ENCODE measurements around the gene KPTN. TPM values are rescaled to one million over a fixed set of nuclear protein-coding genes. Genes with fewer than 3 reads are reported as not detected.

Gene KPTN
- total and polyA plus RNA-seq, 2 of the 13 experiments (the other 11 are each of a cell fraction or from before 2014, with no cell fraction given) = 9.1 to 13.3 TPM

DNA sequence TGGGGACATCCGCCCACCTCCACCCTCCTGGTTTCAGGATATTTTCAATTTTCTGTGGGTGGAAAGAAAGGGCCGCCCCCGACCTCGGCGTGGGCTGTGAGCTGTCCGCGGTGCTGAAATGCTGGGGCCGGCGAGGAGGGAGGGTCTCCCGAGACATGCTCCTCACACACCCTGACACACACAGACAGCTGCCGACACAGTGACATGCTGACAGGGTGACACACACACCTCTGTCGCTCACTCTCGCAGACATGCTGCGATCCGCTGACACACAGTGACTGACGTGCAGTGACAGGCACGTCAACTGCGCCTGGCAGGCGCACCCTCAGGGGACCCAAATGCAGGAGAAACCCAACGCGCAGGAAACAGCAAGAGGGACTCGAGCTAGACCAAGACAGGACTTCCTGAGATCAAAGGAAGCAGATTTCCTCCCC lies 39.6 kb downstream of the KPTN start (continued):
- TF ChIP-seq, protein P1, sequence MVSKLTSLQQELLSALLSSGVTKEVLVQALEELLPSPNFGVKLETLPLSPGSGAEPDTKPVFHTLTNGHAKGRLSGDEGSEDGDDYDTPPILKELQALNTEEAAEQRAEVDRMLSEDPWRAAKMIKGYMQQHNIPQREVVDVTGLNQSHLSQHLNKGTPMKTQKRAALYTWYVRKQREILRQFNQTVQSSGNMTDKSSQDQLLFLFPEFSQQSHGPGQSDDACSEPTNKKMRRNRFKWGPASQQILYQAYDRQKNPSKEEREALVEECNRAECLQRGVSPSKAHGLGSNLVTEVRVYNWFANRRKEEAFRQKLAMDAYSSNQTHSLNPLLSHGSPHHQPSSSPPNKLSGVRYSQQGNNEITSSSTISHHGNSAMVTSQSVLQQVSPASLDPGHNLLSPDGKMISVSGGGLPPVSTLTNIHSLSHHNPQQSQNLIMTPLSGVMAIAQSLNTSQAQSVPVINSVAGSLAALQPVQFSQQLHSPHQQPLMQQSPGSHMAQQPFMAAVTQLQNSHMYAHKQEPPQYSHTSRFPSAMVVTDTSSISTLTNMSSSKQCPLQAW (CRISPR knock-in tag; IDR thresholded peaks at IDR 0.05) = no peak
- TF ChIP-seq STAG1 (CRISPR knock-in tag; IDR thresholded peaks at IDR 0.05) = no peak
- TF ChIP-seq AHR (CRISPR knock-in tag; IDR thresholded peaks at IDR 0.05) = 0 out of 2 replicates have a peak, but pooled peaks have one; percentile 41
- no peak for TF ChIP-seq ARID2 (CRISPR knock-in tag; IDR thresholded peaks at IDR 0.05; ENCODE audit: borderline replicate concordance)
- no peak for TF ChIP-seq ZMYM2 (CRISPR knock-in tag; IDR thresholded peaks at IDR 0.05)
- TF ChIP-seq BORCS8-MEF2B (CRISPR knock-in tag; IDR thresholded peaks at IDR 0.05) = peak; percentile 44; the same call in 1 of the 2 replicates
- TF ChIP-seq ZNF687 (CRISPR knock-in tag; IDR thresholded peaks at IDR 0.05) = peak; percentile 18; the same call in 1 of the 2 replicates
- TF ChIP-seq, protein P2, sequence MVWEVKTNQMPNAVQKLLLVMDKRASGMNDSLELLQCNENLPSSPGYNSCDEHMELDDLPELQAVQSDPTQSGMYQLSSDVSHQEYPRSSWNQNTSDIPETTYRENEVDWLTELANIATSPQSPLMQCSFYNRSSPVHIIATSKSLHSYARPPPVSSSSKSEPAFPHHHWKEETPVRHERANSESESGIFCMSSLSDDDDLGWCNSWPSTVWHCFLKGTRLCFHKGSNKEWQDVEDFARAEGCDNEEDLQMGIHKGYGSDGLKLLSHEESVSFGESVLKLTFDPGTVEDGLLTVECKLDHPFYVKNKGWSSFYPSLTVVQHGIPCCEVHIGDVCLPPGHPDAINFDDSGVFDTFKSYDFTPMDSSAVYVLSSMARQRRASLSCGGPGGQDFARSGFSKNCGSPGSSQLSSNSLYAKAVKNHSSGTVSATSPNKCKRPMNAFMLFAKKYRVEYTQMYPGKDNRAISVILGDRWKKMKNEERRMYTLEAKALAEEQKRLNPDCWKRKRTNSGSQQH (CRISPR knock-in tag; IDR thresholded peaks at IDR 0.05; ENCODE audit: low read depth) = 0 out of 2 replicates have a peak, but pooled peaks have one; percentile 59
- 0 out of 2 replicates have a peak, but pooled peaks have one; percentile 42 for TF ChIP-seq ZBTB25 (CRISPR knock-in tag; IDR thresholded peaks at IDR 0.05)
- no peak for TF ChIP-seq NFRKB (IDR thresholded peaks at IDR 0.05)
- no peak for TF ChIP-seq CC2D1A (CRISPR knock-in tag; IDR thresholded peaks at IDR 0.05)
- TF ChIP-seq, protein P3, sequence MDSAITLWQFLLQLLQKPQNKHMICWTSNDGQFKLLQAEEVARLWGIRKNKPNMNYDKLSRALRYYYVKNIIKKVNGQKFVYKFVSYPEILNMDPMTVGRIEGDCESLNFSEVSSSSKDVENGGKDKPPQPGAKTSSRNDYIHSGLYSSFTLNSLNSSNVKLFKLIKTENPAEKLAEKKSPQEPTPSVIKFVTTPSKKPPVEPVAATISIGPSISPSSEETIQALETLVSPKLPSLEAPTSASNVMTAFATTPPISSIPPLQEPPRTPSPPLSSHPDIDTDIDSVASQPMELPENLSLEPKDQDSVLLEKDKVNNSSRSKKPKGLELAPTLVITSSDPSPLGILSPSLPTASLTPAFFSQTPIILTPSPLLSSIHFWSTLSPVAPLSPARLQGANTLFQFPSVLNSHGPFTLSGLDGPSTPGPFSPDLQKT (CRISPR knock-in tag; IDR thresholded peaks at IDR 0.05; ENCODE audit: borderline replicate concordance) = no peak
- peak; percentile 54; the same call in 1 of the 2 replicates for TF ChIP-seq SAP130 (CRISPR knock-in tag; IDR thresholded peaks at IDR 0.05; ENCODE audit: low read depth)
- TF ChIP-seq ZBTB7A (CRISPR knock-in tag; IDR thresholded peaks at IDR 0.05) = 0 out of 2 replicates have a peak, but pooled peaks have one; percentile 40
- 0 out of 2 replicates have a peak, but pooled peaks have one; percentile 51 for TF ChIP-seq ZNF296 (CRISPR knock-in tag; conservative IDR thresholded peaks at IDR 0.05)
- TF ChIP-seq, protein P4, sequence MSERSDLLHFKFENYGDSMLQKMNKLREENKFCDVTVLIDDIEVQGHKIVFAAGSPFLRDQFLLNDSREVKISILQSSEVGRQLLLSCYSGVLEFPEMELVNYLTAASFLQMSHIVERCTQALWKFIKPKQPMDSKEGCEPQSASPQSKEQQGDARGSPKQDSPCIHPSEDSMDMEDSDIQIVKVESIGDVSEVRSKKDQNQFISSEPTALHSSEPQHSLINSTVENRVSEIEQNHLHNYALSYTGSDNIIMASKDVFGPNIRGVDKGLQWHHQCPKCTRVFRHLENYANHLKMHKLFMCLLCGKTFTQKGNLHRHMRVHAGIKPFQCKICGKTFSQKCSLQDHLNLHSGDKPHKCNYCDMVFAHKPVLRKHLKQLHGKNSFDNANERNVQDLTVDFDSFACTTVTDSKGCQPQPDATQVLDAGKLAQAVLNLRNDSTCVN (CRISPR knock-in tag; IDR thresholded peaks at IDR 0.05; ENCODE audit: borderline replicate concordance) = peak; percentile 58; the same call in 1 of the 2 replicates
